C1 segment of cervical spinal cord (tissue), 14 donors: Measurements from ENCODE around the gene ERAL1.
A peak's percentile ranks its signal among the peaks of the same experiment; 100 is the strongest.
"Not testable (repeated sequence)": the region's sequence is repeated elsewhere in the genome, so short reads cannot be mapped to it uniquely, and the experiment has no call there.

Experiments
- DNase-seq, 14 donors: peaks; one replicate each; lab custom pipeline; 2025; lab: John Stamatoyannopoulos, UW

Gene ERAL1

DNA sequence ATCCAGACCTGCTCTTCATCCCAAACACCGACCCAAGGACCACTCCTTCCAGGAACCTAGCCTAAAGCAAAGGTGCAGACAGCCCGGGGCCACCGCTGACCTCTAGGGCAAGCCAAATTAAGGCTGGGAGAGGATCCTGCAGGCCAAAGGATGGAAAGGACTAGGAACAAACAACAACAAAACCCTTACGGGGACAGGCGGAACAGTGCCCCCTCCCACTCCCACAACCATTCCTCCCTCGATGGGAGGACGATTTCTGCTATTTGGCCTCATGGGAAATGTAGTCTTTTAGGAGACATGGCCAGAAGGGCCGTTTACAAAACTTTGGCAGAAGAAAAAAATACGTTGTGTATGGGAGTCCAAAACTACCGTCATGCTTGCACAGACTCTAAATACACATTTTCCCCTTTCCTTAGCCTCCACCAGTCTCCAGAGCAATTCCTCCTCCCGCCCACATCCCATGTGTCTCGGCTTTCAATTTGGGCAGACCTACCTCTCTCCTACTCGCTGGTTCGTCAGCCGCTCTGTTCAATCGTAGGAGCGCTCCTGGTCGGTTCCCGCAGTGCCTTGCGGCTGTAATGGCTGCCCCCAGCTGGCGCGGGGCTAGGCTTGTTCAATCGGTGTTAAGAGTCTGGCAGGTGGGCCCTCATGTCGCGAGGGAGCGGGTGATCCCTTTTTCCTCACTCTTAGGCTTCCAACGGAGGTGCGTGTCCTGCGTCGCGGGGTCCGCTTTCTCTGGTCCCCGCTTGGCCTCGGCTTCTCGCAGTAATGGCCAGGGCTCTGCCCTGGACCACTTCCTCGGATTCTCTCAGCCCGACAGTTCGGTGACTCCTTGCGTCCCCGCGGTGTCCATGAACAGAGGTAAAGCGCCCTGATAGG is at the start of gene ERAL1:
Gene ERAL1 (plus strand): TSS at position 560 of the 879 bp plus-strand sequence. CDS start 19 bp downstream, at position 579.
- peak; percentile 37 to 93 (median 78) for DNase-seq

DNA sequence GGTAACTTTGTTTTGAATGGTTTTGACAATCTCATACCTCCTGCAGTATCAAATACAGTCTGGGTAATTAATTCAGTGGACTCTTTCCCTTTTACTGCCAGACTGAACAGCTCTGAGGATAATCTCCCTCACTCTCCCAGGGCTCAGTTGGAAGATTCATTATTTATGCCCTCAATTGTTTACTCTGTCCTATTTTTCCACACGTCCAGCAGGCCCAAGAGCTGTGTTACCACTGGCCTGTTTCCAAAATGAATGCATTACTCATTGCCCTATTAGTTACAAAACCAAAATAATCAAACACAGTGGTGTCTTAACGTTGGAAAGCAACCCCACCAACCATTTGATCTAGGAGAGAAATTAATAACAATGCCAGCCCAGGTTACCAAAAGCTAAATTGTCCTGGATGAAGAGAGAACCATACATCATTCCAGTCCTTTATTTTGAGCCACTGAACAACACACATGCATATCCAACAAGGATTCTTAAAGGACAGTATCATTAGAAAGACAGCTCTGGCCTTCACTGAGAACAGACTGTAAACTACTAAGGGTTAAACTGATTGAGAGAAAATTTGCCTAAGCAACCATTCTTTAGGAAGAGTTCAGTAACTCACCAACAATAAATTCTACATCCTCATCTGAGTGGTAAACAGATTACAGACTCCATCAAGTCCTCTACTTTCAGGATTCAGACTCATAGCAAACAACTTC is 46.7 kb upstream of the ERAL1 start:
- peak in 3 of 14 donors; percentile 3 to 38 (median 22) for DNase-seq

DNA sequence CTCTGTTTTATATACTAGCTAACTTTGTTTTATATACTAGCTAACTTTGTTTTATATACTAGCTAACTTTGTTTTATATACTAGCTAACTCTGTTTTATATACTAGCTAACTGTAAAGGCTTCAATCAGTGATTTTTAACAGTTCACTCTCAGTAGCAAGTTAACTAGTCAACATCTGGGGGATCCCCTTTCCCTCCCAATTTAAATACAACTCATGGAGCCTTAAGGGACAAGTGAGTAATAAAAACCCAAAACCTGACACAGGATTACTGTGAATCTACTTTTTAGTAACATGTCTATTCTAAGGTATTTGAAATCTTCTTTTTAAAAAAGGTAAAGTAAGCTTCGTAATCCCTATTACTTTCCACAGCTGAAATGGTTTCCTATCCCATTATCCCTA is 44.4 kb upstream of the ERAL1 start:
- DNase-seq = no peak

DNA sequence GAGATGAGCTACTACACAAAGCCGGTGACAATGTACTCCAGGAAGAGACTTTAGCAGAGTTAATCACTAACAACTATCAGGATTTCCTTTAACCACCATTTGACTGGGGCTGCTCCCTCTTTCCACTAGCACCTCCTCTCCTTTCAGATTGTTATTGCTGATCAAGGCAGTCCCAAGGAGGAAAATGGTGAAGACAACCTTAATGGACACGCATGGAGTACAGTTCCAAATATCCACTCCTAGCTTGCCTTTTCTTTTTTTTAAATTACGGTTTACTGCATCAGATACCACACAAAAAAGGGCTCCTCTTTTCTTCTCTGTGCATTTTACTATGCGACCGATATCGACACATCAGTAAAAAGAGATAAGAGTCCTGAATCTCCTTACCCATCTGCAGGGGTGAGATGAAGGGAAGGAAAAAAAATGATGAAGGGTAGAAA is 43.1 kb upstream of the ERAL1 start:
- peak in 3 of 14 donors; percentile 6 to 59 (median 25) for DNase-seq

DNA sequence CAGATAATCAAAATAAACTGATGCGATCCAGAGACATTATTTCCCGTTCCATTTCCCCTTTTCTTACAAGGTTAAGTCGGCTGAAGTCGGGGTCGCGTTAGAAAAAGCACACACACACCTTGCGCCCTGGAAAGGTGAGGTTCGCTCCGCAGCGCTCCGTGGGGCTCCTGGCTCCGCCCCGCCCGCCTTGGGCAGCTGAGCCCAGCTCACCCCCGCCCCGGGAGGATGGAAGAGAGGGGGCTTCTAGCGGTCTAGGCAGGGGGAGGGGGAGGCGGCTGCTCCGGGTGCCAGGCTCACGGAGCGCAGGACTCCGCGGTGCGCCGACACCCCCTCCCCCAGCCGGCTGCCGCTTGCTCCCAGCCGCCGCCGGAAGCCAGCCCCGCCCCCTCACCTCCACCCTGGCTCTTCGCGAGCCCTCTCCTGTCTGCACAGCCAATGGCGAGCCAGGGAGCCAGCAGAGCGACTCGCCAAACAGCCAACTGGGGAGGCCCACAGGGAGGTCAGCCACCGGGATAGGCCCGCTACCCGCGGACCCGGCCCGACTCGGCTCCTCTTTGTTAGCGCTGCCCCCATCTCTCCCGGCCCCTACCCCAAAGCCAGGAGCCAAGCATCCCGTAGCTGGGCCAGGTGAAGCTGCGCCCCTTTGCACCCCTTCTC is 42.6 kb upstream of the ERAL1 start:
- DNase-seq = peak; percentile 18 to 97 (median 94)

DNA sequence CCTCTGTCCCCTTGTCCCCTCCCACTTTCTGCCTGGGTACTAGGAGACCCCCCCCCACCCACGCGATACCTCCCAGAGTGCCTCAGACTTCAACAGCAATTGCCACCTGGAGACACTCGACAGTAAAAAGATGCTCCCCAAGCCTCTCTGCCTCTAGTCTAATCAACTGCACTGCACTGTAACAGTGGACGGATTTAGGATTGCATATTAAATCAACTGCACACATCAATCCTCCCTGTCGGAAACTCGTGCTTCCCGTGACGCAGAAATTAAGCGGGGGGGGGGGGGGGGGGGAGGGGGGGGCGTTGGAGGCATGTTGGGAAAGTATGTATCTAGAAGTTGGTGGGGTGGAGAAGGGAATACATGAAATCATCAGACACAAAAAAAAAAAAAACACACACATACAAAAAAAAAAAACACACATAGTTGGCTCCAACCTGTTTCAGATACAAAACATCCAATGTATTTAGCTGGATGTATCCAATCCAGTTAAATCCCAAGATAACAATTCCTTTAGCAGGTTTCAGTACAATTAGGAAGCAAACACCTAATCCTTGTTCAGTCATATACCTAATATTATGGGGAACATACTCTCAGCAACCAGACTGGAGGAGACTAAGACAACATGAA is 42.0 kb upstream of the ERAL1 start:
- no peak for DNase-seq

DNA sequence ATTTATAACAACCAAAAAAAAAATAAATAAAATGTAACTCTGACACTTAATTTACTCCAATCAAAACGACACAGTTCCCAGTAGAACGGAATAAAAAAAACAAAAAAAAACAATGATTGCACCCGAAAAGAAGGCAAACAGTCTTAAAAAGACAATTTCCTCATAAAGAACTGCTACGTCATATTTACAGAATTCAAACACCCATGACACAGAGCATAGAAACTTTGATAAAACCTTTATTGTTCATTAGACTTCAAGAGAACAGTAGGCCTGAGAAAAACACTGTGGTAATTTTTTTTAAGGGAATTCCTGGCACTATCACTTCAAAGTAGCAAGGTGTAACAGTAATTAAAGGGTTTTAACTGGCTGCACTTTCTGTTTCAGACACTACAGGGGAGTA is 38.3 kb upstream of the ERAL1 start:
- no peak for DNase-seq

DNA sequence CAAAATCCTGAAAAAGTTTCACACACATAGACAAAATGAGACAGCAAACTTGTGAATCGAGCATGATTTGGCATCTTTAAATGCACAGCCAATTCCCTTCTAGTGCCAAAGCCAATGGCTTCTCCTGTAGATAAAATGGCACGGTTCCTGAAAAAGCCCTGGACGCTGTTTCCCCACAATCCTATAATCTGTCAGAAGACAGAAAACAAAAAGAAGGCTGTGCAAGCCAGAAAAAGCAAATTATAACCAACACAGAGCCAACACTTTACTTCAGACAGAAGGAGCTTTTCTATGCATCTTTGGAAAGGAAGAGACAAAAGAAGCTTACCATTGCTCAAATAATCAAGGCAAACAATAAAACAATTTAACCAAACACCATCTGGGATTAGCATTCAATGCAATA is 36.0 kb upstream of the ERAL1 start:
- peak in 1 of 14 donors; percentile 2 for DNase-seq

DNA sequence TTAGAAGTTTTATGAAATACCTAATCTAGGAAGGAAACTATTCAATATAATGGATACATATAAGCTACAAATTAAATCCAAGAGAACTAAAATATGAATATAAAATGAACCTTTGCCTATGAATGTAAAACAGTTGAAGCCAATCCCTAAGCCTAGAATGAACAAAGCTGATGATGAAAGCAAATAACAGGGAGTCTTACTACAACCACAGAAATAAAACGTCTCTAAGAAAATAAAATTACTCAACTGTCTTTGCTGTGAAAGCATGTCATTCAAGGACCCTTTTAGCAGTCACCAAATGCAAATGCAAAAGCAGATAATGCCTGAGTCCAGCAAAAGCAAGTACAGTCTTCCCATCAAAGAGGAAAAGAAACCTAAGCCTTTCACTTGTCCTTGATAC is 35.2 kb upstream of the ERAL1 start:
- no peak for DNase-seq

DNA sequence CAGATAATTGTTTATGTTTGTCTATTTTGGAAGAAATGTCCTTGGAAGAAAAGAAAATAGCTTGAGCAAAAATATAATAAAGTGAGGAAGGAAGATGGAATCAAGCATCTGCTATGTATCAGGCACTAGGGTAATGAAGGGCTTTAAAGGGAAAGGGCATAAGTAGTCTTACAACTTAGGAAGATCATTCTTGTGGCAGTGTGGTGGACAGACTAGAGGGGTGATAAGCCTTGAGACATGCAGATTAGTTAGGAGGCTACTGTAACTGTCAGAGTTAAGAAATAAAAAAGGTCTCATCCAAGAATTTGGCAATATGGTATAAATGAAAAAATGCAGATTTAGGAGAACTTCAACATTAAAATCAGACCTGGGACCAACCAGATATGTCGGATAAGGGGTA is 27.1 kb upstream of the ERAL1 start:
- no peak for DNase-seq

DNA sequence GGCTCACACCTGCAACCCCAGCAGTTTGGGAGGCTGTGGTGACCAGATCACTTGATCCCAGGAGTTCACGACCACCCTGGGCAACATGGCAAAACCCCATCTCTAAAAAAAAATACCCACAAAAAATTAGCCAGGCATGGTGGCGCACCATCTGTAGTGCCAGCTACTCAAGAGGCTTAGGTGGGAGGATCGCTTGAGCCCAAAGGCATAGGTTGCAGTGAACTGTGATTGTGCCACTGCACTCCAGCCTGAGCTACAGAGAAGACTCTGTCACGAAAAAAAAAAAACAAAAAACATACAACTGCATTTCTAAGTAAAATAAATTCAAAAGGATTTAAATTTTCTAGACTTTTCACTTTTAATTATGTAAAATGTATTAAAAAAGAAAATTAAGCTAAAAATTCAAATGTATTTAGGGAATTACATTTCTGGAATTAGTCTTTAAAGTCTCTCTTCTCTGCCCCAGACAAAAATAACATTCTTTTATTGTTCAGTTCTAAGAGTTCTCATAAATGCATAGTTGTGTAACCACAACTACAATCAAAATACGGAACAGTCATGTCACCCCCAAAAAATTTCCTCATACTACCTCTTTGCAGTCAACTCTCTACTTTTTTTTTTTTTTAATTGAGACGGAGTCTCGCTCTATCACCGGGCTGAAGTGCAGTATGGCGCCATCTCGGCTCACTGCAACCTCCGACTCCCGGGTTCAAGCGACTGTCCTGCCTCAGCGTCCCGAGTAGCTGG is 26.3 kb upstream of the ERAL1 start:
- no peak for DNase-seq

DNA sequence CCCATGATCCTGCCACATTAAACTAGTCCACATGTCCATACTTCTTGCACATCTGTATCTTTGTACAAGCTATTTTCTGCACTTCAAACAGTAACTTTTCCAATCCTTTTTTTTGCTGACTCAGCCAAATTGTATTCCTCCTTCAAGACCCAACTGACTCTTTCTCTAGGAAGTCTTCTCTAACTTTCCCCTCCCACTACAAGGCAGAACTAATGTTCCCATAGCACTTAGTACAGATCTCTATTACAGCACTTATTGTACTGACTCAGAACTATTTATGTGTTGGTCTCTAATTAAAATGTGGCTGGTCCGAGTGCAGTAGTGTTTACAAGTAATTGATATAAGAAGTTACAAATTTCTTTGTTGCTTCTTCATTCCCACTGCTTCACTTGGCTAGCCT is 20.4 kb upstream of the ERAL1 start:
- no peak for DNase-seq

DNA sequence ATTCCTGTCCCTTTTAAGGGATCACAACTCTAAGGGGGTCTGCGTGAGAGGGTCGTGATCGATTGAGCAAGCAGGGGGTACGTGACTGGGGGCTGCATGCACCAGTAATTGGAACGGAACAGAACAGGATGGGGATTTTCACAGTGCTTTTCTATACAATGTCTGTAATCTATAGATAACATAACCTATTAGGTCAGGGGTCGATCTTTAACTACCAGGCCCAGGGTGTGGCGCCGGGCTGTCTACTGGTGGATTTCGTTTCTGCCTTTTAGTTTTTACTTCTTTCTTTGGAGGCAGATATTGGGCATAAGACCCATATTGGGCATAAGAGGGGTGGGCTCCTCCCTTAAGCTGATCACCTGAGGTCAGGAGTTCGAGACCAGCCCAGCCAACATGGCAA is 18.3 kb upstream of the ERAL1 start:
- DNase-seq = not testable (repeated sequence)

DNA sequence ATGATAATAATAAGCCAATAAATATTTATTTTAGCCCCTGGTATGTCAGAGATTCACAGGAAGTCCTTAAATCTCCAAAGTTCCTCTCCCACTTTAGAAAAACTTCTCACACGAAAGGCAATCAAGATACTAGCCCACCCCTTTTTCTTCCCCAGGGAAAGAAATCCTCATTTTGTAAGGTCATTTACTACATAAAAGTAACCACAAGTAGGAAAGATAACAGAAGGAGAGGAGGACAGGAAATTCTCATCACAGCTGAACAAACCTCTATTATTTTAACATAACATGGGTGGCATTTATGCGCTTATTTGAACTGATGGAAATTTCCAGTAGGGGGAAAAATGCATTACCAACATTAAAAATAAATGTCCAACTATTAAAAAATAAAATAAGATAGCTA is 15.6 kb upstream of the ERAL1 start:
- no peak for DNase-seq

DNA sequence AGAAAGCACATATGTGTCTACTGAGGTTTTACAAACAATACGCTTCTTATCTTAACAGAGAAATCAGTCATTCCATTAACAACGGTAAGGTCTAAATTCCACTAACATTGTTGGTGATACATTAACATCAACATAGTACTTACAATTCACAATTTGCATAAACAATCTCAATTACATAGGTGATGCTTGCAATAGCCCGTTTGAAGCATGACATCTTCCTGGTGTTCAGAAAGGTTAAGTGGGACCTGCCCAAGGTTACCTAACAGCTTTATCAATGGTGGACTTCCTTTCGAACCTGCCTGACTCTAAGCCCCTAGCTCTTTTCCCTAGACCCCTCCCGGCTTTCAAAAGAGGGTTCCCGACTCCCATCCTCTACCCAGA is 12.9 kb upstream of the ERAL1 start:
- DNase-seq = peak in 1 of 14 donors; percentile 36

DNA sequence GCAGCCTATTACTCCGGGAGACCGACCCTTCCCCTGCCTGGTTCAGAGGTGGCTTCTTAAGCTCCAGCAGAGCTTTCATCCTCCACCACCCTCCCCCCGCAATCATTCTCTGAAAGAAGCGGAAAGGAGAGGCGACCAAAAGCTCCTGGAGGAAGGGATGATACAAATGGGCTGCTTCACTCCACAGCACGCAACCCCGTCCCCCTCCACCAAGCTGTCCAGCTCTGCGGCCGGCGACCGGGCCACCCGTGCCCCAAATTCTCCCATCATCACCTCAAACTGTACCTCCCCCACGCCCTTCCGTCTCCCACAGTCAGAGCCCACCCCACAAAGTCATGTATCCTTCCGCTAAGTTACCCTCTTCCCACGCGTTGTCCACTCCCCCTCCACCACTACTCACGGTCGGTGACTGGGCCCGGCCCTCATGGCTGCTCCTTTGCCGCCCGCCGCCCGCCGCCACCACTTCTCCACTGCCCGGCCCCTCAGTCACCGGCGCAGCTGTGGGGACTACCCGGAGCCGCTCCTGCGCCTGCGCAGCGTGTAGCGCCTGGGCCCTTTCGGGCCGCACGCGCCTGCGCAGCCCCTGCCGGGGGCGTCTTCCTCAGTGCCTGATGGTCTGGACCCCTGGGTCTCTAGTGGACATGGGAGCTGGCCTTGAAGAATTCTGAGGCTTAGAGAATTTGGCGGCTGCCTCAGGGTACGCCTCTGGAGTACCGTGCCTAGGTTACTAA is 12.4 kb upstream of the ERAL1 start, which contains the start of gene FAM222B:
Gene FAM222B (minus strand): TSS at position 509 of the 731 bp plus-strand sequence. CDS start 76,123 bp downstream, outside the sequence.
- peak in 13 of 14 donors; percentile 28 to 89 (median 74) for DNase-seq

DNA sequence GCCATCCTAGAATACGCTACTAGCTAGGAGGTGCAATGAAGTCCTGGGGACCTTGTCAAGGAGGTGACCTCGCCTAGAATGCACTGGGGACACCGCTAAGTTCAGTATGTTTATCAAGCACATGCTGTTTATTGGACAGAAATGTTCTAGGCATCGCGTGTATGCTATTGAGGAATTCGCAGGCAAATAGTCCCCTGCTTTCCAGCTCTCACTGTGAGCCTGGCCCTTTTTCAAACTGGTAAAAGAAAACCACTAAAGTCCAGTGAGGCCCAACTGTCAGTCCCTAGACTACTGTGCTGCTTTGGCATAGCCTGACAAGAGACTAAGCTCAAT is 11.0 kb upstream of the ERAL1 start:
- no peak for DNase-seq

DNA sequence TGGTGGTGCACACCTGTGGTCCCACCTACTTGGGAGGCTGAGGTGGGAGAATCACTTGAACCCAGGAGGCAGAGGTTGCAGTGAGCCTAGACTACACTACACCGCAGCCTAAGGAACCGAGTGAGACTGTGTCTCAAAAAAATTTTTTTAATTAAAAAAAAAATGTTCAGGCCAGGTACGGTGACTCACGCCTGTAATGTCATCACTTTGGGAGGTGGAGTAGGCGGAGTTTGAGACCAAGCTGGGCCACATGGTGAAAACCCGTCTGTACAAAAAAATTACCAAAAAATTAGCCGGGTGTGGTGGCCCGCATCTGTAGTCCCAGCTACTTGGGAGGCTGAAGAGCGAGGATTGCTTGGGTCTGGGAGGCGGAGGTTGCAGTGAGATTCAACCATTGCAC is 8.6 kb upstream of the ERAL1 start:
- DNase-seq = no peak

DNA sequence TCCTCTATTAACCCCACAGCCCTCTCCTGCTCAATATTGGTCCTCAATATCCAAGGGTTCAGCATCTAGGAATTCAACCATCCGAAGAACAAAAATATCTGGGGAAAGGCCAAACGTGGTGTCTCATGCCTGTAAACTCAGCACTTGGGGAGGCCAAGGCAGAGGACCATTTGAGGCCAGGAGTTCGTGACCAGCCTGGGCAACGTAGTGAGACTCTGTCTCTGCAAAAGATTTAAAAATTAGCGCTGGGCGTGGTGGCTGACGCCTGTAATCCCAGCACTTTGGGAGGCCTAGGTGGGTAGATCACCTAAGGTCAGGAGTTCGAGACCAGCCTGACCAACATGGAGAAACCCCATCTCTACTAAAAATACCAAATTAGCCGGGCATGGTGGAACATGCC is 8.1 kb upstream of the ERAL1 start:
- not testable (repeated sequence) for DNase-seq

DNA sequence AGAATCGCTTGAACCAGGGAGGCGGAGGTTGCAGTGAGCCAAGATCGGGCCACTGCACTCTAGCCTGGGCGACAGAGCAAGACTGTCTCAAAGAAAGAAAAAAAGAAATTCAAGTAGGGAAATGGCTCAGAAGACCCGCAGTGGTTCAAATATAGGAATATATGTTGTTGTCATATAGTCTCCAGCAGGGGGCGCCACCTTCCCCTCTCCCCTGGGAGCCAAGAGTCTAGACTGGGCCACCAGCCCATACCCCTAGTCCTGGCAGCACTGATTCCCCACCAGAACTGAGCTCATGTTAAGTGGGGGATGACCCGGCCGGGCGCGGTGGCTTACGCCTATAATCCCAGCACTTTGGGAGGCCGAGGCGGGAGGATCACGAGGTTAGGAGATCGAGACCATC is 6.1 kb upstream of the ERAL1 start:
- DNase-seq = not testable (repeated sequence)
